K562 (cell line): ENCODE results near the gene SMAP2. TPM values are rescaled to one million over a fixed set of nuclear protein-coding genes. Genes with fewer than 3 reads are reported as not detected.
A peak's percentile ranks its signal among the peaks of the same experiment; 100 is the strongest.

Experiments used
- CREB3L1 ChIP-seq: fragments of 450-650 bp; IDR thresholded peaks from 2 replicates; pipeline ENCODE4 v1.6.1; 2014; ENCODE audit warnings: low read depth, mild to moderate bottlenecking, moderate library complexity, borderline replicate concordance
- CREBBP ChIP-seq: IDR thresholded peaks from one replicate; pipeline ENCODE4 v1.6.1; 2012; ENCODE audit warnings: low read depth, mild to moderate bottlenecking, control low read depth, inconsistent platforms, low read length
- RCOR1 ChIP-seq, 2 experiments: IDR thresholded peaks; 2 replicates each; pipeline ENCODE4 v1.6.1; 2012; ENCODE audit warnings: low read depth in 2 of 2, low read length in 2 of 2, borderline replicate concordance in 1 of 2, improper control_type of control experiment in 1 of 2
- SUPT5H ChIP-seq: fragments of 450-650 bp; IDR thresholded peaks from 2 replicates; pipeline ENCODE4 v1.6.1; 2016
- ZKSCAN3 ChIP-seq: fragments of 250-450 bp; sonication (Bioruptor Pico); IDR thresholded peaks from 2 replicates; pipeline ENCODE4 v1.4.0; 2020
- ZNF165 ChIP-seq: fragments of 250-450 bp; sonication (Bioruptor Pico); IDR thresholded peaks from 2 replicates; pipeline ENCODE4 v1.4.0; 2020; ENCODE audit warnings: borderline replicate concordance
- ZNF23 ChIP-seq: fragments of 250-450 bp; sonication (Bioruptor Pico); IDR thresholded peaks from 2 replicates; pipeline ENCODE4 v1.4.0; 2020; ENCODE audit warnings: mild to moderate bottlenecking
- polyA plus RNA-seq, 8 experiments: library from polyadenylated mRNA; depleted of rRNA in 4 of 8; stranded (reverse) in 5 of 8; unstranded in 3 of 8; fragments of >200 nt; fragmentation: Nextera tagmentation in 2 of 8; fragmentation: Illumina TruSeq in 1 of 8; extraction: Ambion mirVana in 2 of 8; extraction: Trizol in 1 of 8; gene quantifications; 2 replicates each; pipeline versions ENCODE4 v1.2.1 to v1.2.3, GENCODE V29; 2011 to 2014; ENCODE audit warnings: inconsistent platforms in 1 of 8, missing spikeins in 1 of 8
- total RNA-seq, 7 experiments: library from RNA; depleted of rRNA in 6 of 7; stranded (reverse); fragments of >200 nt in 6 of 7; fragmentation: Illumina TruSeq in 2 of 7; extraction: Trizol in 2 of 7; gene quantifications; 2 replicates each; pipeline versions ENCODE4 v1.2.1 to v1.2.3, GENCODE V29; 2011 to 2021; ENCODE audit warnings: low replicate concordance in 1 of 7
- TF ChIP-seq, protein P1 (sequence below): sonication (generic); formaldehyde crosslinking; IDR thresholded peaks from 2 replicates; pipeline ENCODE4 v1.9.0; 2022; ENCODE audit warnings: mild to moderate bottlenecking, missing genetic modification reagents
- TF ChIP-seq, protein P2 (sequence below): fragments of 200-600 bp; sonication (generic); IDR thresholded peaks from one replicate; pipeline ENCODE4 v1.6.1; 2012; ENCODE audit warnings: mild to moderate bottlenecking, low read depth, low read length, inconsistent platforms
- TF ChIP-seq, protein P3 (sequence below): IDR thresholded peaks from 2 replicates; pipeline ENCODE4 v1.6.1; 2014; ENCODE audit warnings: antibody characterized with exemption
- TF ChIP-seq, protein P4 (sequence below), 2 experiments: fragments of 450-650 bp in 1 of 2; sonication (generic) in 1 of 2; formaldehyde crosslinking in 1 of 2; IDR thresholded peaks in 1 of 2; conservative IDR thresholded peaks in 1 of 2; 2 replicates each; pipeline versions ENCODE4 v1.6.1 to v1.8.1; 2016 to 2023; ENCODE audit warnings: mild to moderate bottlenecking in 2 of 2, moderate library complexity in 2 of 2, inconsistent platforms in 1 of 2, missing genetic modification reagents in 1 of 2

Gene SMAP2
- total and polyA plus RNA-seq, 9 of the 15 experiments (the other 6 are each of a cell fraction or from before 2014, with no cell fraction given) = 38.7 to 212 (median 94.1) TPM

DNA sequence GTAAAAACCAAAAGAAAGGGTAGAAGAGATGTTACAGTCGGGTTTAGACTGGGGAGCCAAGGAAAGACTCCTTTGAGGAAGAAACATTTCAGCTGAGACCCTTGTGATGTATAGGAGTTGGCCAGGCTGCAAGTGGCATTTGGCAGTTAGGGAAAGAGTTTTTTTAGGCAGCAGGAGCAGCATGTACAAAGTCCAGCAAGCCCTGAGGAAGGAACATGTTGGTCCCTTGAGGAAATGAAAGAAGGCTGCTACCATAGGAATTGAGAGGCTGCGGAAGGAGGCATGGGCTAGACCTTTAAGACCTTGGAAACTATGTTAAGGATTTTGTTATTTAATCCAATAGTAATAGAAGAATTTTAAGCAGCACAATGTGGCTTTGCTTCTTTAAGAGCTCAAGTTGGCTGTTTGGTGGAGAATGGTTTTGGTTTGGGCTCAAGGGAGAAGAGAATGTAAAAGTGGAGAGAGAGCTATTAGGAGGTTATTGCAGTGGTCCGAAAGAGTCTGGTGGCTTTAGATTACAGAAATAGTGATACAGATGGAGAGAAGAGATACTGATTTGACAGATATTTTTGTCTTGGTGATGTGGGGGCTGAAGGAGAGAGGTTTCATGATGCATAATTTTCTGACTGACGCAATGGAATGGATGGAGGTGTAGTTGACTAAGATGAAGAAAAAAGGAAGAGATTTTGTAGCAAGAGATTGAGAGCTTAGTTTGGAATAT is 26.6 kb downstream of the SMAP2 start (continued):
- TF ChIP-seq ZNF23 (CRISPR knock-in tag) = no peak
- TF ChIP-seq CREBBP = no peak
- 0 out of 2 replicates have a peak, but pooled peaks have one; percentile 25 for TF ChIP-seq CREB3L1
- TF ChIP-seq SUPT5H = no peak
- TF ChIP-seq RCOR1 (IDR thresholded peaks at IDR 0.05; ENCODE audit: borderline replicate concordance in 1 of 2, low read depth in 2 of 2, low read length in 2 of 2) = peak in 1 of 2 experiments; percentile 93; a peak in 2 of 4 replicates
- TF ChIP-seq, protein P1, sequence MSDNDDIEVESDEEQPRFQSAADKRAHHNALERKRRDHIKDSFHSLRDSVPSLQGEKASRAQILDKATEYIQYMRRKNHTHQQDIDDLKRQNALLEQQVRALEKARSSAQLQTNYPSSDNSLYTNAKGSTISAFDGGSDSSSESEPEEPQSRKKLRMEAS (CRISPR knock-in tag) = no peak
- TF ChIP-seq, protein P2, sequence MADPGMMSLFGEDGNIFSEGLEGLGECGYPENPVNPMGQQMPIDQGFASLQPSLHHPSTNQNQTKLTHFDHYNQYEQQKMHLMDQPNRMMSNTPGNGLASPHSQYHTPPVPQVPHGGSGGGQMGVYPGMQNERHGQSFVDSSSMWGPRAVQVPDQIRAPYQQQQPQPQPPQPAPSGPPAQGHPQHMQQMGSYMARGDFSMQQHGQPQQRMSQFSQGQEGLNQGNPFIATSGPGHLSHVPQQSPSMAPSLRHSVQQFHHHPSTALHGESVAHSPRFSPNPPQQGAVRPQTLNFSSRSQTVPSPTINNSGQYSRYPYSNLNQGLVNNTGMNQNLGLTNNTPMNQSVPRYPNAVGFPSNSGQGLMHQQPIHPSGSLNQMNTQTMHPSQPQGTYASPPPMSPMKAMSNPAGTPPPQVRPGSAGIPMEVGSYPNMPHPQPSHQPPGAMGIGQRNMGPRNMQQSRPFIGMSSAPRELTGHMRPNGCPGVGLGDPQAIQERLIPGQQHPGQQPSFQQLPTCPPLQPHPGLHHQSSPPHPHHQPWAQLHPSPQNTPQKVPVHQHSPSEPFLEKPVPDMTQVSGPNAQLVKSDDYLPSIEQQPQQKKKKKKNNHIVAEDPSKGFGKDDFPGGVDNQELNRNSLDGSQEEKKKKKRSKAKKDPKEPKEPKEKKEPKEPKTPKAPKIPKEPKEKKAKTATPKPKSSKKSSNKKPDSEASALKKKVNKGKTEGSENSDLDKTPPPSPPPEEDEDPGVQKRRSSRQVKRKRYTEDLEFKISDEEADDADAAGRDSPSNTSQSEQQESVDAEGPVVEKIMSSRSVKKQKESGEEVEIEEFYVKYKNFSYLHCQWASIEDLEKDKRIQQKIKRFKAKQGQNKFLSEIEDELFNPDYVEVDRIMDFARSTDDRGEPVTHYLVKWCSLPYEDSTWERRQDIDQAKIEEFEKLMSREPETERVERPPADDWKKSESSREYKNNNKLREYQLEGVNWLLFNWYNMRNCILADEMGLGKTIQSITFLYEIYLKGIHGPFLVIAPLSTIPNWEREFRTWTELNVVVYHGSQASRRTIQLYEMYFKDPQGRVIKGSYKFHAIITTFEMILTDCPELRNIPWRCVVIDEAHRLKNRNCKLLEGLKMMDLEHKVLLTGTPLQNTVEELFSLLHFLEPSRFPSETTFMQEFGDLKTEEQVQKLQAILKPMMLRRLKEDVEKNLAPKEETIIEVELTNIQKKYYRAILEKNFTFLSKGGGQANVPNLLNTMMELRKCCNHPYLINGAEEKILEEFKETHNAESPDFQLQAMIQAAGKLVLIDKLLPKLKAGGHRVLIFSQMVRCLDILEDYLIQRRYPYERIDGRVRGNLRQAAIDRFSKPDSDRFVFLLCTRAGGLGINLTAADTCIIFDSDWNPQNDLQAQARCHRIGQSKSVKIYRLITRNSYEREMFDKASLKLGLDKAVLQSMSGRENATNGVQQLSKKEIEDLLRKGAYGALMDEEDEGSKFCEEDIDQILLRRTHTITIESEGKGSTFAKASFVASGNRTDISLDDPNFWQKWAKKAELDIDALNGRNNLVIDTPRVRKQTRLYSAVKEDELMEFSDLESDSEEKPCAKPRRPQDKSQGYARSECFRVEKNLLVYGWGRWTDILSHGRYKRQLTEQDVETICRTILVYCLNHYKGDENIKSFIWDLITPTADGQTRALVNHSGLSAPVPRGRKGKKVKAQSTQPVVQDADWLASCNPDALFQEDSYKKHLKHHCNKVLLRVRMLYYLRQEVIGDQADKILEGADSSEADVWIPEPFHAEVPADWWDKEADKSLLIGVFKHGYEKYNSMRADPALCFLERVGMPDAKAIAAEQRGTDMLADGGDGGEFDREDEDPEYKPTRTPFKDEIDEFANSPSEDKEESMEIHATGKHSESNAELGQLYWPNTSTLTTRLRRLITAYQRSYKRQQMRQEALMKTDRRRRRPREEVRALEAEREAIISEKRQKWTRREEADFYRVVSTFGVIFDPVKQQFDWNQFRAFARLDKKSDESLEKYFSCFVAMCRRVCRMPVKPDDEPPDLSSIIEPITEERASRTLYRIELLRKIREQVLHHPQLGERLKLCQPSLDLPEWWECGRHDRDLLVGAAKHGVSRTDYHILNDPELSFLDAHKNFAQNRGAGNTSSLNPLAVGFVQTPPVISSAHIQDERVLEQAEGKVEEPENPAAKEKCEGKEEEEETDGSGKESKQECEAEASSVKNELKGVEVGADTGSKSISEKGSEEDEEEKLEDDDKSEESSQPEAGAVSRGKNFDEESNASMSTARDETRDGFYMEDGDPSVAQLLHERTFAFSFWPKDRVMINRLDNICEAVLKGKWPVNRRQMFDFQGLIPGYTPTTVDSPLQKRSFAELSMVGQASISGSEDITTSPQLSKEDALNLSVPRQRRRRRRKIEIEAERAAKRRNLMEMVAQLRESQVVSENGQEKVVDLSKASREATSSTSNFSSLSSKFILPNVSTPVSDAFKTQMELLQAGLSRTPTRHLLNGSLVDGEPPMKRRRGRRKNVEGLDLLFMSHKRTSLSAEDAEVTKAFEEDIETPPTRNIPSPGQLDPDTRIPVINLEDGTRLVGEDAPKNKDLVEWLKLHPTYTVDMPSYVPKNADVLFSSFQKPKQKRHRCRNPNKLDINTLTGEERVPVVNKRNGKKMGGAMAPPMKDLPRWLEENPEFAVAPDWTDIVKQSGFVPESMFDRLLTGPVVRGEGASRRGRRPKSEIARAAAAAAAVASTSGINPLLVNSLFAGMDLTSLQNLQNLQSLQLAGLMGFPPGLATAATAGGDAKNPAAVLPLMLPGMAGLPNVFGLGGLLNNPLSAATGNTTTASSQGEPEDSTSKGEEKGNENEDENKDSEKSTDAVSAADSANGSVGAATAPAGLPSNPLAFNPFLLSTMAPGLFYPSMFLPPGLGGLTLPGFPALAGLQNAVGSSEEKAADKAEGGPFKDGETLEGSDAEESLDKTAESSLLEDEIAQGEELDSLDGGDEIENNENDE = no peak
- TF ChIP-seq, protein P3, sequence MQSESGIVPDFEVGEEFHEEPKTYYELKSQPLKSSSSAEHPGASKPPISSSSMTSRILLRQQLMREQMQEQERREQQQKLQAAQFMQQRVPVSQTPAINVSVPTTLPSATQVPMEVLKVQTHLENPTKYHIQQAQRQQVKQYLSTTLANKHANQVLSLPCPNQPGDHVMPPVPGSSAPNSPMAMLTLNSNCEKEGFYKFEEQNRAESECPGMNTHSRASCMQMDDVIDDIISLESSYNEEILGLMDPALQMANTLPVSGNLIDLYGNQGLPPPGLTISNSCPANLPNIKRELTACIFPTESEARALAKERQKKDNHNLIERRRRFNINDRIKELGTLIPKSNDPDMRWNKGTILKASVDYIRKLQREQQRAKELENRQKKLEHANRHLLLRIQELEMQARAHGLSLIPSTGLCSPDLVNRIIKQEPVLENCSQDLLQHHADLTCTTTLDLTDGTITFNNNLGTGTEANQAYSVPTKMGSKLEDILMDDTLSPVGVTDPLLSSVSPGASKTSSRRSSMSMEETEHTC = no peak
- TF ChIP-seq, protein P4, sequence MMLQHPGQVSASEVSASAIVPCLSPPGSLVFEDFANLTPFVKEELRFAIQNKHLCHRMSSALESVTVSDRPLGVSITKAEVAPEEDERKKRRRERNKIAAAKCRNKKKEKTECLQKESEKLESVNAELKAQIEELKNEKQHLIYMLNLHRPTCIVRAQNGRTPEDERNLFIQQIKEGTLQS (IDR thresholded peaks at IDR 0.05) = peak; percentile 86
- TF ChIP-seq, protein P4 (CRISPR knock-in tag; conservative IDR thresholded peaks at IDR 0.05) = no peak
- TF ChIP-seq ZNF165 (CRISPR knock-in tag) = no peak
- 0 out of 2 replicates have a peak, but pooled peaks have one; percentile 39 for TF ChIP-seq ZKSCAN3 (CRISPR knock-in tag)
